ENCODE data around the gene FBXO11. TPM values are rescaled to one million over a fixed set of nuclear protein-coding genes. Genes with fewer than 3 reads are reported as not detected.

The FBXO11 gene
- total and polyA plus RNA-seq, 10 of the 15 experiments (the other 5 are each of a cell fraction or from before 2014, with no cell fraction given), result 5.9 to 38.9 (median 22.5) TPM

DNA sequence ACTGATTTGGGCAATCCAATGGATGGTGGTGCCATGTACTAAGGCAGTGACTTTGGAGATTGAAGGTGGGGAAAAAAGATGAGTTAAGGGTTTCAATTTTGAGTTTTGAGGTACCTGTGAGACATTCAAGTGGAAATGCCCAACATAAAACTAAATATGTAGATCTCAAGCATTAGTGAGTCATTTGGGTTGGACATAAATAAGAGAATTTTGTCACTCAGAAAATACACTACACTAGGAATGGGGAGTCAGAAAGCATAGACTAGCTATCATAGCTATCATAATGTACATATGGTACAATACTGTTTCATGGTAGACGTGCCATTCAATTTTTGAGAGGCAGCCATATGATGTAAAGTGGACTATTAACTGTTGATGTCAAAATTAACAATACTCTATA is 56.1 kb downstream of the FBXO11 start:
- ChIA-PET CTCF (interaction anchor here (0.8 to 2.0 kb wide), 4 partner anchors 8 to 257 kb away, joined by 3 to 11 read pairs (median 3); no protein-coding TSS in a partner anchor), POLR2A (interaction anchor here (0.6 to 1.2 kb wide), 2 partner anchors 13 to 27 kb away, joined by 3 read pairs; no protein-coding TSS in a partner anchor)
- FAIRE-seq, result peak; percentile 72

More for the DNA sequence above, 56.1 kb downstream of the FBXO11 start:
- Histone ChIP-seq H3K27me3 (replicated peaks in 1 of 2; ENCODE audit: control insufficient read depth in 2 of 2, insufficient read depth in 2 of 2, low read length in 1 of 2) (no peaks in the 10 kb centered on the region), H3K9me3 (replicated peaks; ENCODE audit: control insufficient read depth, insufficient read depth, low read length) (no peaks in the 10 kb centered on the region; the same call in 2 of the 3 replicates), H3K4me3 (no peak overlapping the region), H2AFZ (ENCODE audit: control insufficient read depth, low read depth, low read length) (no peak overlapping the region), H3K4me2 (ENCODE audit: control insufficient read depth, insufficient read depth) (no peak overlapping the region), H4K20me1 (ENCODE audit: control insufficient read depth, insufficient read depth) (no peaks in the 10 kb centered on the region), H3K36me3 (ENCODE audit: control insufficient read depth in 2 of 2, insufficient read depth in 2 of 2, low read length in 1 of 2) (peaks cover 0 to 4% of the 10 kb centered on the region in 2 experiments; a peak in 2 of 4 replicates), H3K4me1 (ENCODE audit: control insufficient read depth, insufficient read depth, low read length) (no peaks in the 10 kb centered on the region; the same call in 1 of the 2 replicates), H3K27ac (ENCODE audit: control insufficient read depth, insufficient read depth) (no peak overlapping the region), H3K9ac (ENCODE audit: control insufficient read depth, insufficient read depth, low read length) (no peak overlapping the region), H3K79me2 (ENCODE audit: control insufficient read depth, insufficient read depth, low read length) (peaks cover 66% of the 10 kb centered on the region)
- SMC1A ChIA-PET (ENCODE audit: uncharacterized antibody, unreplicated experiment), result interaction anchor here (1.0 to 1.2 kb wide), 2 partner anchors 10 to 17 kb away, joined by 3 to 4 read pairs; no protein-coding TSS in a partner anchor
- in situ Hi-C loops (cut with MboI), result no loop called here
- DNase-seq (ENCODE audit: low read depth, low spot score), result no peak
- intact Hi-C loops (cut with micrococcal nuclease; ENCODE audit: unreplicated experiment), result no loop called here
- RAD21 ChIA-PET (ENCODE audit: unreplicated experiment), result interaction anchor here (0.5 to 1.1 kb wide), 3 partner anchors 13 to 273 kb away, joined by 3 to 4 read pairs (median 3); no protein-coding TSS in a partner anchor
- BruUV-seq (replicated peaks), result no TSS peak
- ATAC-seq, result no peak
- TF ChIP-seq PAX5 (IDR thresholded peaks at IDR 0.05; ENCODE audit: borderline replicate concordance, low read depth, low read length), result no peak
- no peak for TF ChIP-seq ATF7 (IDR thresholded peaks at IDR 0.05; ENCODE audit: low read depth)
- no peak for TF ChIP-seq BCL11A (IDR thresholded peaks at IDR 0.05; ENCODE audit: low read depth, low read length)
- TF ChIP-seq, protein P1, sequence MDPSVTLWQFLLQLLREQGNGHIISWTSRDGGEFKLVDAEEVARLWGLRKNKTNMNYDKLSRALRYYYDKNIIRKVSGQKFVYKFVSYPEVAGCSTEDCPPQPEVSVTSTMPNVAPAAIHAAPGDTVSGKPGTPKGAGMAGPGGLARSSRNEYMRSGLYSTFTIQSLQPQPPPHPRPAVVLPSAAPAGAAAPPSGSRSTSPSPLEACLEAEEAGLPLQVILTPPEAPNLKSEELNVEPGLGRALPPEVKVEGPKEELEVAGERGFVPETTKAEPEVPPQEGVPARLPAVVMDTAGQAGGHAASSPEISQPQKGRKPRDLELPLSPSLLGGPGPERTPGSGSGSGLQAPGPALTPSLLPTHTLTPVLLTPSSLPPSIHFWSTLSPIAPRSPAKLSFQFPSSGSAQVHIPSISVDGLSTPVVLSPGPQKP (IDR thresholded peaks at IDR 0.05; ENCODE audit: low read depth, low read length), result no peak
- TF ChIP-seq, protein P2, sequence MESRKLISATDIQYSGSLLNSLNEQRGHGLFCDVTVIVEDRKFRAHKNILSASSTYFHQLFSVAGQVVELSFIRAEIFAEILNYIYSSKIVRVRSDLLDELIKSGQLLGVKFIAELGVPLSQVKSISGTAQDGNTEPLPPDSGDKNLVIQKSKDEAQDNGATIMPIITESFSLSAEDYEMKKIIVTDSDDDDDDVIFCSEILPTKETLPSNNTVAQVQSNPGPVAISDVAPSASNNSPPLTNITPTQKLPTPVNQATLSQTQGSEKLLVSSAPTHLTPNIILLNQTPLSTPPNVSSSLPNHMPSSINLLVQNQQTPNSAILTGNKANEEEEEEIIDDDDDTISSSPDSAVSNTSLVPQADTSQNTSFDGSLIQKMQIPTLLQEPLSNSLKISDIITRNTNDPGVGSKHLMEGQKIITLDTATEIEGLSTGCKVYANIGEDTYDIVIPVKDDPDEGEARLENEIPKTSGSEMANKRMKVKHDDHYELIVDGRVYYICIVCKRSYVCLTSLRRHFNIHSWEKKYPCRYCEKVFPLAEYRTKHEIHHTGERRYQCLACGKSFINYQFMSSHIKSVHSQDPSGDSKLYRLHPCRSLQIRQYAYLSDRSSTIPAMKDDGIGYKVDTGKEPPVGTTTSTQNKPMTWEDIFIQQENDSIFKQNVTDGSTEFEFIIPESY (IDR thresholded peaks at IDR 0.05), result no peak
- no peak for TF ChIP-seq HDGF (IDR thresholded peaks at IDR 0.05)
- no peak for TF ChIP-seq CEBPB (IDR thresholded peaks at IDR 0.05; ENCODE audit: borderline replicate concordance in 1 of 2, low read depth in 2 of 2, low read length in 2 of 2)
- 100% methylated on average over 1 of the region's 1 CpG for WGBS (ENCODE audit: insufficient coverage, insufficient replicate concordance, low lambda C conversion rate, missing lambda C conversion rate)

Data from GM12878 (cell line).